Esophagus muscularis mucosa (tissue), 4 donors: ENCODE results near the gene NAV2. TPM values are rescaled to one million over a fixed set of nuclear protein-coding genes. Genes with fewer than 3 reads are reported as not detected.

Source experiments
- DNase-seq: peaks from one replicate; pipeline ENCODE4 v3.0.0-alpha.2; 2017; ENCODE audit errors: extremely low spot score
- H3K27ac ChIP-seq, 4 donors: fragments of 200-600 bp; sonication (generic); replicated peaks in 1 of 4; 1 replicate in 3 of 4; 2 replicates in 1 of 4; pipeline ENCODE4 v1.5.1; 2016 to 2019; ENCODE audit warnings: mild to moderate bottlenecking in 1 of 4
- H3K27me3 ChIP-seq, 4 donors: fragments of 200-600 bp; sonication (generic); one replicate each; pipeline versions ENCODE4 v1.5.1 to v1.6.0; 2016 to 2019
- H3K36me3 ChIP-seq, 4 donors: fragments of 200-600 bp; sonication (generic); one replicate each; pipeline ENCODE4 v1.5.1; 2016 to 2019
- H3K4me1 ChIP-seq, 4 donors: fragments of 200-600 bp; sonication (generic); one replicate each; pipeline ENCODE4 v1.5.1; 2016 to 2019
- H3K4me3 ChIP-seq, 4 donors: fragments of 200-600 bp; sonication (generic); 1 replicate in 2 of 4; 2 replicates in 2 of 4; pipeline ENCODE4 v1.5.1; 2016 to 2019; ENCODE audit warnings: mild to moderate bottlenecking in 4 of 4, moderate library complexity in 1 of 4
- H3K9me3 ChIP-seq, 4 donors: fragments of 200-600 bp; sonication (generic); 1 replicate in 3 of 4; 2 replicates in 1 of 4; pipeline ENCODE4 v1.5.1; 2016 to 2019
- CTCF ChIP-seq, 3 experiments: fragments of 200-600 bp in 2 of 3; fragments of 450-650 bp in 1 of 3; sonication (generic) in 2 of 3; IDR thresholded peaks; one replicate each; pipeline ENCODE4 v1.5.1; 2017 to 2019; ENCODE audit warnings: antibody characterized with exemption in 3 of 3, mild to moderate bottlenecking in 2 of 3, moderate library complexity in 1 of 3
- EP300 ChIP-seq: sonication (generic); formaldehyde crosslinking; IDR thresholded peaks from one replicate; pipeline ENCODE4 v1.6.1; 2017; ENCODE audit warnings: antibody characterized with exemption
- POLR2A ChIP-seq: fragments of 450-650 bp; IDR thresholded peaks from one replicate; pipeline ENCODE4 v1.6.1; 2017; ENCODE audit warnings: antibody characterized with exemption, moderate library complexity, mild to moderate bottlenecking, low read depth
- POLR2AphosphoS5 ChIP-seq, 2 donors: sonication (generic); formaldehyde crosslinking; IDR thresholded peaks; one replicate each; pipeline ENCODE4 v1.6.1; 2017; ENCODE audit warnings: antibody characterized with exemption in 2 of 2
- WGBS: methylation state at CpG from one replicate; pipeline ENCODE4 v1.1.5; 2018; 5-methylcytosine and 5-hydroxymethylcytosine counted together
- intact Hi-C: fragments of 100-400 bp; cut with DNase I; formaldehyde crosslinking; loops from one replicate; pipeline ENCODE4 v1.15.1; 2023
- total RNA-seq, 4 donors: library from RNA; depleted of rRNA; stranded (reverse); fragments of >200 nt; gene quantifications; one replicate each; pipeline versions ENCODE4 v1.1.0 to v1.2.1, GENCODE V29; 2016

Gene NAV2
- total RNA-seq, 4 donors from 2014 or later = 21.9 to 57.0 (median 37.5) TPM

- Histone ChIP-seq H3K27me3 (no peaks in the 10 kb centered on the region), H3K27ac (no peak overlapping the region), H3K36me3 (peaks cover 4 to 47% (median 25%) of the 10 kb centered on the region in 4 donors), H3K9me3 (no peaks in the 10 kb centered on the region), H3K4me3 (no peak overlapping the region), H3K4me1 (peaks cover 3 to 22% (median 20%) of the 10 kb centered on the region in 4 donors)
- no peak for TF ChIP-seq EP300
- TF ChIP-seq POLR2AphosphoS5 (IDR thresholded peaks at IDR 0.05) = no peak
- no peak for TF ChIP-seq CTCF (IDR thresholded peaks at IDR 0.05)
- no peak for TF ChIP-seq POLR2A
- WGBS = 90% methylated on average over 6 of the region's 6 CpGs
- intact Hi-C loops = no loop called here
- no peak for DNase-seq
These were observed 165.9 kb downstream of the NAV2 start for GRCh38 chr11:19878520-19878919.

- no peak overlapping the region for H3K27ac ChIP-seq
- no peaks in the 10 kb centered on the region for H3K27me3 ChIP-seq
- intact Hi-C loops = no loop called here
- H3K4me1 ChIP-seq = peaks cover 3 to 22% (median 20%) of the 10 kb centered on the region in 4 donors
- TF ChIP-seq CTCF (IDR thresholded peaks at IDR 0.05) (no peak), POLR2AphosphoS5 (IDR thresholded peaks at IDR 0.05) (no peak), POLR2A (no peak), EP300 (no peak)
- H3K36me3 ChIP-seq = peaks cover 4 to 57% (median 26%) of the 10 kb centered on the region in 4 donors
- 63% methylated on average over 14 of the region's 16 CpGs for WGBS
- no peaks in the 10 kb centered on the region for H3K9me3 ChIP-seq
- no peak for DNase-seq
- no peak overlapping the region for H3K4me3 ChIP-seq
These were observed 166.9 kb downstream of the NAV2 start for GRCh38 chr11:19879307-19880087.

GRCh38 chr11:19880088-19880345 lies 167.4 kb downstream of the NAV2 start:
- no peak for DNase-seq
- H3K4me1 ChIP-seq = peaks cover 3 to 22% (median 20%) of the 10 kb centered on the region in 4 donors
- no peak overlapping the region for H3K27ac ChIP-seq
- H3K36me3 ChIP-seq = peaks cover 4 to 62% (median 31%) of the 10 kb centered on the region in 4 donors
- intact Hi-C loops = no loop called here
- H3K27me3 ChIP-seq = no peaks in the 10 kb centered on the region
- H3K4me3 ChIP-seq = no peak overlapping the region
- H3K9me3 ChIP-seq = no peaks in the 10 kb centered on the region
- TF ChIP-seq EP300 = no peak
- no peak for TF ChIP-seq POLR2A
- no peak for TF ChIP-seq CTCF (IDR thresholded peaks at IDR 0.05)
- no peak for TF ChIP-seq POLR2AphosphoS5 (IDR thresholded peaks at IDR 0.05)

- peaks cover 8 to 66% (median 35%) of the 10 kb centered on the region in 4 donors for H3K36me3 ChIP-seq
- H3K4me3 ChIP-seq = no peak overlapping the region
- H3K4me1 ChIP-seq = peaks cover 3 to 22% (median 20%) of the 10 kb centered on the region in 4 donors
- TF ChIP-seq POLR2A = no peak
- TF ChIP-seq EP300 = no peak
- no peak for TF ChIP-seq CTCF (IDR thresholded peaks at IDR 0.05)
- no peak for TF ChIP-seq POLR2AphosphoS5 (IDR thresholded peaks at IDR 0.05)
- H3K27me3 ChIP-seq = no peaks in the 10 kb centered on the region
- no peak overlapping the region for H3K27ac ChIP-seq
- no peak for DNase-seq
- intact Hi-C loops = no loop called here
- no peaks in the 10 kb centered on the region for H3K9me3 ChIP-seq
These were observed 168.5 kb downstream of the NAV2 start for GRCh38 chr11:19881177-19881576.

DNA sequence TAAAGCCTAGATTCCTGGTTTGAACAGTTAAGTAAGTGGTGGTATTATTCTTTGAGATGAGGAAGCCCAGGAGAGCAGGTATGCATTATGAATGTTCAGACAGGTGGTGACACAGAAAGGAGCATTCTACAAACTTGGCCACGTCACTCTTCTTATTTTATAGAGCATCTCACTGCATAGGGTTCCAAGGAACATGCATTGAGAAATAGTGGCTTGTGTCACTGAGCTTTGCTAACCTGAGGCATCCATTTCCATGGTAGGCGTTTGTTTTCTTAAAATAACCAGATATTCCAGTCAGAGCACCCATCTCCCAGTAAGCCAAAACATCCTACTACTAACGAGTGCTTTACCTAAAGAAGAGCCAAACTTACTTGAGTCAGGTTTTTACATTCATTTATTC lies 169.7 kb downstream of the NAV2 start:
- Histone ChIP-seq H3K4me3 (no peak overlapping the region), H3K36me3 (peaks cover 8 to 77% (median 40%) of the 10 kb centered on the region in 4 donors), H3K27ac (no peak overlapping the region), H3K4me1 (peaks cover 3 to 22% (median 20%) of the 10 kb centered on the region in 4 donors), H3K27me3 (no peaks in the 10 kb centered on the region), H3K9me3 (no peaks in the 10 kb centered on the region)
- DNase-seq = no peak
- TF ChIP-seq CTCF (IDR thresholded peaks at IDR 0.05) (no peak), POLR2AphosphoS5 (IDR thresholded peaks at IDR 0.05) (no peak), EP300 (no peak), POLR2A (no peak)
- 93% methylated on average over 3 of the region's 3 CpGs for WGBS
- intact Hi-C loops = no loop called here
